ENCODE measurements around the gene OR51A7. TPM values are rescaled to one million over a fixed set of nuclear protein-coding genes. Genes with fewer than 3 reads are reported as not detected.
"Not testable (repeated sequence)": the region's sequence is repeated elsewhere in the genome, so short reads cannot be mapped to it uniquely, and the experiment has no call there.

OR51A7 gene, protein sequence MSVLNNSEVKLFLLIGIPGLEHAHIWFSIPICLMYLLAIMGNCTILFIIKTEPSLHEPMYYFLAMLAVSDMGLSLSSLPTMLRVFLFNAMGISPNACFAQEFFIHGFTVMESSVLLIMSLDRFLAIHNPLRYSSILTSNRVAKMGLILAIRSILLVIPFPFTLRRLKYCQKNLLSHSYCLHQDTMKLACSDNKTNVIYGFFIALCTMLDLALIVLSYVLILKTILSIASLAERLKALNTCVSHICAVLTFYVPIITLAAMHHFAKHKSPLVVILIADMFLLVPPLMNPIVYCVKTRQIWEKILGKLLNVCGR
- not detected for polyA plus RNA-seq (2012; ENCODE audit: insufficient read depth, insufficient read length)

DNA sequence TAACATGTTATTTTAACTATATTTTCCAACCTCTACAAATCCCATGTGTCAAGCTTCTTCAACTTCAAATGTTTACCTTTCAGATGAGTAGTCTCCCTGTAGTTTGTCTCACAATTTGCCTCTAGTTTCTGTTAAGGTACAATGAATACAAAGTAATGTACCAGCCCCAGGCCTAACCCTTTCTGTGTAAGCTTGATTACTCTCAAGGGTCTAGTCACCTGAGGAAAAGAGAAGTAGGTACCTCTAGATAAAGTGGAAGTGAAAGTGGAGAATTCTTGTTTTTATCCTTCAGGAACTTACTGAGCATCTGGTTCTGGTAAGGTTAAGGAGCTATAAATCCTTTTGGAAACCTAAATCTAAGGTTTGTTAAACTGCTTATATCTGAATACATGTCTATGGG, at the start of gene OR51A7:
Gene OR51A7 (plus strand): TSS at position 300 of the 400 bp plus-strand sequence. CDS start 3,587 bp downstream, outside the sequence.
- no peak within 1 kb of the TSS for H3K4me3 ChIP-seq (ENCODE audit: low read length)
- DNase-seq (ENCODE audit: low read depth, low spot score): no peak

DNA sequence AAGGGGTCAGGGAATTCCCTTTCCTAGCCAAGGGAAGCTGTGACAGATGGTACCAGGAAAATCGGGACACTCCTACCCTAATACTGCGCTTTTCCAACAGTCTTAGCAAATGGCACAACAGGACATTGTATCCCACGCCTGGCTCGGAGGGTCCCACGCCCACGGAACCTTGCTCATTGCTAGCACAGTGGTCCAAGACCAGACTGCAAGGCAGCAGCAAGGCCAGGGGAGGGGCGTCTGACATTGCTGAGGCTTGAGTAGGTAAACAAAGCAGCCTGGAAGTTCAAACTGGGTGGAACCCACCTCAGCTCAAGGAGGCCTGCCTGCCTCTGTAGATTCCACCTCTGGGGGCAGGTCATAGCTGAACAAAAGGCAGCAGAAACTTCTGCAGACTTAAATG, 49.3 kb upstream of the OR51A7 start:
- DNase-seq (ENCODE audit: low read depth, low spot score); H3K4me3 ChIP-seq (ENCODE audit: low read length): not testable (repeated sequence)

DNA sequence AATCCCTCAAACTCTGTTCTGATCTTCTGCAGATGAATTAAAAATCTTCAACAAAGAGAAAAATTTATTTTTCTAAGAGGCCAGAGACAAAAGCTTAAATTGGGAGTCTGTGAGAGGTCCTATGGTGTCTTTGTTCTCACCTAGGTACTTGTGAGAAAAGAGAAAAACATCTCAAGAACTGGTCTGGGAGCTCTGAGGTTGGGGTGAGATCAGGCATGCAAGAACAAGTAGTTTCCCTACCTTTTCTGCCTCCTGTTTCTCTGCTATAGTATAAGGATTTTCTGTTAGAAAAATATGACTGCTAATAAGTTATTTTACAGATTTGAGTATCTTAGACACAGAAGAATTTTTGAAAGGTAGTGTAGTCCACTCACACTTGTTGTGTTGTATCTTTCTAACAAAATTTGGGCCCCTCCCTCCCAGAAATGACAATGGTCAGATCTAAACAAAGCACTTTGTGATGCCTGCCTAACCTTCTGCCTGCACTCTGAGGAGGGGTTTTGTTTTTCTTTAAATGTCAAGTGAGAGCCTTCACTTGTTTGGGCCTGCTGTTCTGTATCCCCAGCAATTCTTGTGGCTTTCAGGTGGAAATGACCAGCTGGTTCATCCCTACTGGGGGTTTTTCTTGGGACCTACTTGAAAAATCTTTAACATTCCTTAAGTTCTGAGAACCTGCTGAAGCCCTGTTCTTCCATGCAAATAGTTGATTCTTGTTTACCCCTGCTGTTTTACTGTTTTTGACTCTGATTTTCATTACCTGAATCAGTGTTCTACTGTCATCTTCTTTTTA, 40.9 kb upstream of the OR51A7 start:
- no peak for DNase-seq (ENCODE audit: low read depth, low spot score)
- H3K4me3 ChIP-seq (ENCODE audit: low read length): no peak overlapping the region

DNA sequence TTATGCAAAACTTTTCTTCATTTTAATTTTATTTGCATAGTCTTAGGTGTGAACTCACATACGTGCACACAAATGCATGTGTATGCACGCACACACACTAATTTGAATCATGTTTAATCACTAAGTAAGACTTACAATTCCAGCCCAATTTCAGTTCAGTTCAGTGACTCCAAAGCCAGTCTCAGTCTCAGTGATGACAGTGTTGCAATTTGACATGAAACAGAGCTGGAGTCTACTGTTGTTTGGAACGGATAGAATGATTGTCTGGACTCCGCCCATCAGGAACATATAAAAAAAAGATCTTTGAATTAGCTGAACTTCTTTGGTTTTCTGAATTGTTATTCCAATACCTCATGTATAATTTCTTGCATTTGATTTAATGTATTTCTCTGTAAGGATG, 39.7 kb upstream of the OR51A7 start:
- H3K4me3 ChIP-seq (ENCODE audit: low read length): no peak overlapping the region
- DNase-seq (ENCODE audit: low read depth, low spot score): no peak

DNA sequence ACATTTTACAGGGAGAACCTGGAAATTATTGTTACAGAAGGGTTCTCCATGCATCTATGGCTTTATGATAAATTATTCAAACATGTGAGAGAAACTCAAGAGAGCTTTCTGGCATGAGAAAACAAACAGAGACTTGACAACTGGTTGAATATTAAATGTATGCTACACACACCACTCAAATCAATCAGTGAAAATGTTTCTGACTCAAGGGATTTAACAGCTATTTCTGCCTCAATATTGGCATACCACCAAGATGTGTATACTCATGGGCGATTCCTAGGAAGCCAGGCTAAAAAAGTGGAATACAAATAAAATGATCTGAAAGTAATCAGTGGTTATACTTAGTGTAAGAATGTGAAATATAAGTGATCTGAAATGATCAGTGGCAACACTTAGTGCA, 37.7 kb upstream of the OR51A7 start:
- H3K4me3 ChIP-seq (ENCODE audit: low read length): no peak overlapping the region
- DNase-seq (ENCODE audit: low read depth, low spot score): no peak

DNA sequence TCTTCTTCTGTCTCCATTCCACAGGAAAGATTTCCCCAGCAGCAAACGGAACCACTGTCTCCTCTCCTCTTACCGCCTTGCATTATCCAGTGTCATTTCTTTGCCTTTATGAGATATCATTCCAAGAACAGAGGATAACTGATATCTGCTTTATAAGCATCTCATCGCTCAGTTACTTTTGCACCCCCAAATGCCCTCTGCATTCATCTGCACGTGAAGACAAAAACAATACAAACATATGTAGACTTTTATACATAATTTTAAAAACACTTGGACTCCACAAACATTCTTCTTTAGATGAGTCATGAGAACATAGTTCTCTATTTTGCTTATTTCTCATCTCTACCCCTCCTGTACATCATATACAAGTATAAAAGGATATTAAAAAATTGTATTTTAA, 22.4 kb upstream of the OR51A7 start:
- H3K4me3 ChIP-seq (ENCODE audit: low read length): no peak overlapping the region
- no peak for DNase-seq (ENCODE audit: low read depth, low spot score)

DNA sequence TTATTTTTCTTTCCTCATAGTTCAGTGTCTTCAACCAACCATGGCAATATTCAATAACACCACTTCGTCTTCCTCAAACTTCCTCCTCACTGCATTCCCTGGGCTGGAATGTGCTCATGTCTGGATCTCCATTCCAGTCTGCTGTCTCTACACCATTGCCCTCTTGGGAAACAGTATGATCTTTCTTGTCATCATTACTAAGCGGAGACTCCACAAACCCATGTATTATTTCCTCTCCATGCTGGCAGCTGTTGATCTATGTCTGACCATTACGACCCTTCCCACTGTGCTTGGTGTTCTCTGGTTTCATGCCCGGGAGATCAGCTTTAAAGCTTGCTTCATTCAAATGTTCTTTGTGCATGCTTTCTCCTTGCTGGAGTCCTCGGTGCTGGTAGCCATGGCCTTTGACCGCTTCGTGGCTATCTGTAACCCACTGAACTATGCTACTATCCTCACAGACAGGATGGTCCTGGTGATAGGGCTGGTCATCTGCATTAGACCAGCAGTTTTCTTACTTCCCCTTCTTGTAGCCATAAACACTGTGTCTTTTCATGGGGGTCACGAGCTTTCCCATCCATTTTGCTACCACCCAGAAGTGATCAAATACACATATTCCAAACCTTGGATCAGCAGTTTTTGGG, 21.6 kb upstream of the OR51A7 start, which contains the start of gene OR51T1:
Gene OR51T1 (plus strand): TSS at position 41 of the 641 bp plus-strand sequence. CDS start 0 bp downstream, at position 41.
- DNase-seq (ENCODE audit: low read depth, low spot score): no peak
- no peak within 1 kb of the TSS for H3K4me3 ChIP-seq (ENCODE audit: low read length)

DNA sequence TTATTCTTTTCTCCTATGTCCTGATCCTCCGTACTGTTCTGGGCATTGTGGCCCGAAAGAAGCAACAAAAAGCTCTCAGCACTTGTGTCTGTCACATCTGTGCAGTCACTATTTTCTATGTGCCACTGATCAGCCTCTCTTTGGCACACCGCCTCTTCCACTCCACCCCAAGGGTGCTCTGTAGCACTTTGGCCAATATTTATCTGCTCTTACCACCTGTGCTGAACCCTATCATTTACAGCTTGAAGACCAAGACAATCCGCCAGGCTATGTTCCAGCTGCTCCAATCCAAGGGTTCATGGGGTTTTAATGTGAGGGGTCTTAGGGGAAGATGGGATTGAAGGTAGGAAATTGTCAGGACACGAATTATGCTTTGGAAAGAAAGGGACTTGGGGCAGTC, 21.0 kb upstream of the OR51A7 start:
- H3K4me3 ChIP-seq (ENCODE audit: low read length): no peak overlapping the region
- no peak for DNase-seq (ENCODE audit: low read depth, low spot score)

DNA sequence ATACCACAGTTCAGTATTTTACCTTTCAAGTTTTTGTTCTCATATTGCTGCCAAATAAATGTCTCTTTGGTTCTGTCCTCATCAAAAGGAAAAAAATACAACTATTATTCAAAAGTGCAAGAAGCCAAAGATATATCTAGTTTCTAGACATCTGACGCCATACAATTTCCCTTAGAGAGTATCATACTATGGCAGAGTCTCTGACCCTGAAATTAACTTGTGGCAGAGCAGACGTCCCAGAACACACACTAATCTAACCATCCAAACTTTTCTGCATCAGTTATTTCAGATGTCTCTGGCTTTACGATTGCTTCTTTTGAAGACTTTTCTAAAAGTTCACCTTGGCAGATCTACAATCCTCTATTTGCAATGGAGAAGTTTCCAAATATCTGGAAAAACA, 19.2 kb upstream of the OR51A7 start:
- no peak for DNase-seq (ENCODE audit: low read depth, low spot score)

DNA sequence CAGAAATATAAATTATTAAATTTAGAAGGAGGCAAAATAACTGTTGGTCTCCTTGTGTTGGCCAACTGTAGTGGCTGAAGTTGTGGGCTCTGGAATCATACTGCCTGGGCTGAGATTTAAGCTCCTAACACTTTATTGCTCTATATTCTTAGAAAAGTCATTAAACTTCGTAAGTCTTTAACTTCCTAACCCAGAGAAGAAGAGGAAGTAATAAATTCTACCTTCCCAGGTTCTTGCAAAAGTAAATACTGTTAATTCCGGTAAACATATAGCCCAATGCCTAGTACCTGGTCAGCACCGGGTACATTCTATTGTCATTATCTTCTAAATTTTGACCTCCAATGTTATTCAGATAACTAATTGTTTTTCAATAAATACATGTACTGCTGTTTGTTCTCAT, 17.4 kb upstream of the OR51A7 start:
- H3K4me3 ChIP-seq (ENCODE audit: low read length): no peak overlapping the region
- no peak for DNase-seq (ENCODE audit: low read depth, low spot score)

More for the DNA sequence above, 19.2 kb upstream of the OR51A7 start:
- no peak overlapping the region for H3K4me3 ChIP-seq (ENCODE audit: low read length)

DNA sequence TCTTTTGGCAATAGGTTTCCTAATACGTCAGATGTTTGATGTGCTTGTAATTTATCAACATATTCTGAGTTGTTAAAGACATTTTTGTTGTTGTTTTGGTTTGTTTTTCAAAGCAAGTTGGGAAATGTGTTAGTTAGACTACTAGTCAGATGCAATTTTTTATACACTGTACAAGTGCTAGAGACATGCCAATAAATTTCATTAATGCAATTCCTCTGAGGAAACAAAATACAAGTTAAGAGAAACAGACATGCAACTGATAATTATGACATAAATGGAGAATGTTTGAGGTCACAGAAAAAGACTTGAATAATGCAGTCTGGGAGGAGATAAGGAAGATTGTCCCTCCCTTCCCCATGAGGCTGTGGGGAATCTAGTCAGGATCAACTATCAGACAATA, 16.0 kb upstream of the OR51A7 start:
- H3K4me3 ChIP-seq (ENCODE audit: low read length): no peak overlapping the region
- DNase-seq (ENCODE audit: low read depth, low spot score): no peak

DNA sequence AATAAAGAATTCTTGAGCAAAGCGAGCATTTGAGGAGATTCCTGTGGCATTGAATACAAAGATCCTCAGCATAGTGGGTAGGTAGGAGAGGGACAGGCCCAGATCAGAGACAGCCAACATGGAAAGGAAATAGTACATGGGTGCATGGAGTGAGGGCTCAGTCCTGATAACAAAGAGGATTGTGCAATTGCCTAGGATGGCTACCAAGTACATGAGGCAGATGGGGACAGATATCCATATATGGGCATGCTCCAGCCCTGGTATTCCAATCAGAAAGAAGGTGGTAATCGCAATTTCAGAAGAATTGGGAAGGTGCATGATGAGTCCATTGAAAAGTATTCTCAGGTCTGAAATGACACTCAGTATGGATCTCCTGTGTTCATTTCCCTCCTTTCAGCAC, 13.3 kb upstream of the OR51A7 start:
- no peak for DNase-seq (ENCODE audit: low read depth, low spot score)
- no peak overlapping the region for H3K4me3 ChIP-seq (ENCODE audit: low read length)

DNA sequence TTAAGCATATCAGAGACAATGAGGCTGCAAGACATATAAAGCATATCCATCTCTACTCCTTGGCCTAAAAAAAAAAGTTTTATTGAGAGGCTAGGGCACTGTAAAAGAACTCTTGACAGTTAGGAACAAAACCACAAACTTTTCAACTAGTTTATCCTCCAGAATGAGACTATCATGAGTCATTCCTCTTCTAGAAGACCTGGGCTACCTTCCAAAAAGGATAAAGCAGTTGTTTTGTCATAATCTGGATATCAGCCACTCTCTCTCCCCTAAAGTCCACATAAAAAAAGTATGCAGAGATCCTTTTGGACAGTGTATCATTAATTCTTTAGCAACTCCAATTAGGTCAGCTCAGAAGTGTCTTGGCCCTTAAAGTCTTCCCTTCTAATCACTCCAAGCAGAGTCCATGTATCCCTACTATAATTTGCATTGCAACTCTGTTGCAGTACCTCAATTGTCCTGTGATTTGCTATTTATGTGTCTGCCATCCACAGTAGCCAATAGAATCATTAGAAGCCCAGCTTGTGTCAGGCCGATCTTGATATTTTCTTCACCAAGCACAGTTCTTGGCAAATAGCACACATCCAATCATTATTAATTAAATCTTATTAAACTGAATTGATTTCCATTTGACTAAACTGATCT, 11.5 kb upstream of the OR51A7 start:
- no peak overlapping the region for H3K4me3 ChIP-seq (ENCODE audit: low read length)
- DNase-seq (ENCODE audit: low read depth, low spot score): no peak

DNA sequence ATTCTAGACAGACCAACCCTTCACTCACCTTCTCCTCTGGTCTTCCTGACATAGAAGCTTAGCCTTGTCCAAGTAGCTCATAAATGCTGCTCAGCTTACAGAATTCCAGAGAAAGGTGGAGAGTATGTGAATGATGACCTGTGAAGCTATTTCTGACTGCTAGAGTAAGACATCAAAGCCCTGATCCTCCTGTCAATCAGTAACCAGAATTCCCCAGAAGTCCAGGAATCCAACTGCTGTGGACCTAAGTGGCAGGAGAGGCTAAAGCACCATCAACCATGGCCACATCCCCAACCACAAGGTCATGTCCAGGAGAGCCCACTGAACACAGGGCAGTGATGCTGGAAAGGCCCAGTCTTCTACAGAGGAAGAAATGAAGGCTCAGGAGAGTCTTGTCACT, 13.0 kb downstream of the OR51A7 start:
- no peak overlapping the region for H3K4me3 ChIP-seq (ENCODE audit: low read length)
- DNase-seq (ENCODE audit: low read depth, low spot score): no peak

DNA sequence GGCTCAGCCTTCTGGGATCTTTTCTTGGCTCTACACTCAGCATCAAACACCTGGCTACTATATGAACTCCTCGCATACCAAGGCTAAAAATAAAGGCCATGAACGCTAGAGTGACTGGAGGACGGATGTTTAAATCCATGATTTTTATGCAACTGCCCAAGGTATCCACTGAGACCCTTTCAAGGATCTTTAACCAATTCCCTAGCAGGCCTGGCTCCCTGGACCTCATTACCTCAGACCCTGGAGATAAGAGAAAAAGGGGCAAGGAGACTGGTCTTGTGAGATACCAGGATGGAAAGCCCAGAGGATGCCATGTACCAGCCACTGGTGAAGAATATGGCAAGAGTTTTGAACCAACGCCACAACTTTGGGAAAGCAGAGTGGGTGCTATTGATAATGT, 15.7 kb downstream of the OR51A7 start, which contains the start of gene OR51G2:
Gene OR51G2 (minus strand): TSS at position 101 of the 400 bp plus-strand sequence. CDS start 3,687 bp downstream, outside the sequence.
- DNase-seq (ENCODE audit: low read depth, low spot score): no peak
- no peak within 1 kb of the TSS for H3K4me3 ChIP-seq (ENCODE audit: low read length)

DNA sequence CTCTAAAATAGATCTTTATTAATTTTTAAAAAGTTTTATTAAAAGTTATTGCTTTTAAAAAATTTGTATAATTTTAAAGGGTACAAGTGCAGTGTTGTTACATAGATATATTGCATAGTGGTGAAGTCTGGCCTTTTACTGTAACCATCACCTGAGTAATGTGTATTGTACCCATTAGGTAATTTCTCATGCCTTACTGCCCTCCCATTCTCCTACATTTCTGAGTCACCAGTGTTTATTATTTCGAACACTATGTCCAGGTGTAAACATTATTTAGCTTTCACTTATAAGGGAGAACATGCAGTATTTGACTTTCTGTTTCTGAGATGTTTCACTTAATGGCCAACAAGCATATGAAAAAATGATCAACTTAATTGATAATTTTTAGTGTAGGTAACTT, 18.2 kb downstream of the OR51A7 start:
- no peak overlapping the region for H3K4me3 ChIP-seq (ENCODE audit: low read length)
- no peak for DNase-seq (ENCODE audit: low read depth, low spot score)

DNA sequence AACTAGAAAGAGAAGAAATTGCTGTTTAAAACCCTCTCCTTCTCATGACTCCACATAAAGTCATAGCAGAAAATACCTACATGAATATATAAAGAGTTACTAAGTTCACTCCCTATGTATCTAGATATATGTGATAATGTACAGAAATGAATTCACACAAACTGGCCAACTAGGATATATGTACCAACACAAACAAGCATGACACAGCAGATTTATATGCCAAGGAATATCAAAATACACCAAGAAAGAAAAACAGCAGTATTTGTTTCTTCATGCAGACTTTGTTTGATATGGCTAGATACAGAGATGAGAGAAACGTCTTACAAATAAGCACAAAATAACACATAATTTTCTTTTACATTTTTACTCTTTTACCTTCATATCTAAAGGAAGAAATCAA, 18.7 kb downstream of the OR51A7 start:
- H3K4me3 ChIP-seq (ENCODE audit: low read length): no peak overlapping the region
- DNase-seq (ENCODE audit: low read depth, low spot score): no peak

DNA sequence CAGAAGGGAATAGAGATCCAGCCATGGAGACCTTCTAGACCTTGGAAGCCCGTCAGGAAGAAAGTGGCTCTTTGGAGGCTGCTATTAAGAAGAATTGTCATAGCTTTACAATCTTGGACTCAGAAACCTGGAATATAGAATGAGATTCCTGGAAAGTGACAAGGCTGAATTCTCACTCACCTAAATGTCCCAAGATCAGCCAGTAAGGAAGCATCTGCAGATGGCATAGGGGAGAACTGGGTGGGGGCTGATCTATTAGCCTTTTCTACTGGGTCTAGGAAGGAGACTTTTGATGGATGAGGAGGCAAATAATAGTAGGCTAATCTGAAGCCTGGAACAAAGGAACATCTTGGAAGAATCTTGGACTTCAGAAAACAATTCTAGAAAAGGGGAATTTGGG, 20.7 kb downstream of the OR51A7 start, which contains the start of gene OR51G1:
Gene OR51G1 (minus strand): TSS at position 101 of the 400 bp plus-strand sequence. CDS start 0 bp downstream, at position 101.
- no peak for DNase-seq (ENCODE audit: low read depth, low spot score)
- H3K4me3 ChIP-seq (ENCODE audit: low read length): no peak within 1 kb of the TSS

DNA sequence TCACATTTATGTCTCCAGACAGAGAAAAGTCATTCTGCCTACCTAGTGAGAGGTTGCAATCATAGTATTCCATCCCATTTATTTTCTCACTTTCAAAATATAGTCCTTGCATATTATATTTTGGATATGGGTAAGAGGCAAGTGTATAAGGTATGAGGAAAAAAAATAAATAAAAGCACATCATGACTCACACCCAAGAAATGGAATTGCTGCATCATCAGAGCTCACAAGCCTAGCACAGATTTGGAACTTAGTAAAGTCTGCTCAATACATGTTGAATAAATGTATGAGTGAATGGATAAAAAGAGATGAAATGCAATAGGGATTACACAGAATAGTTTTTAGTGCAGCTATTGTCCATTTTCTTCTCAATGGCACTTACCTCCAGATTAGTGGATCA, 23.0 kb downstream of the OR51A7 start:
- DNase-seq (ENCODE audit: low read depth, low spot score): no peak
- H3K4me3 ChIP-seq (ENCODE audit: low read length): no peak overlapping the region
